ENCODE measurements around the gene DMBX1.

DNA sequence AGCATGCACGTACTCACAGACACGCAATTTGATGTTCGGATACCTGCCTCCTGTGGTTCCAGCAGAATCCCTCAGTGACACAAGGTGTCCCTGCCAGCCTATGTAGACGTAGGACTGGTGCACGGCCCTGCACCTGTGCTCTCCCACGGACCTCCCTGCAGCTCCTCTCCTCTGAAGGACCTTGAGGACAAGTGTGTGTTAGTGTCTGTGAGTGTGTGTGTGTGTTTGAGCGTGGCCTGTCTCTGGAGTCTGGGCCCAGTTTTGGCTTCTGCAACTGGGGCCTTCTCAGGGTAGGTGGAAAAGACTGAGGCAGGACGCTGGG, 22.5 kb upstream of the DMBX1 start:
- TF ChIP-seq EZH2 (IDR thresholded peaks at IDR 0.05; ENCODE audit: borderline replicate concordance, insufficient read depth, low read length, poor library complexity, severe bottlenecking) = no peak
- TF ChIP-seq CTCF (IDR thresholded peaks at IDR 0.05; ENCODE audit: poor library complexity, severe bottlenecking) = no peak

Data from neural cell (in vitro differentiated cells).